GM12891 (cell line): ENCODE results near the gene KIAA1614.

ENCODE experiments used
- PAX5 ChIP-seq: IDR thresholded peaks from 2 replicates; pipeline ENCODE4 v1.6.1; 2011; ENCODE audit warnings: low read length, moderate library complexity, mild to moderate bottlenecking; ENCODE audit not compliant: insufficient read depth, severe bottlenecking
- POLR2A ChIP-seq: IDR thresholded peaks from 2 replicates; pipeline ENCODE4 v1.6.1; 2011; ENCODE audit warnings: low read depth, low read length, control low read depth
- POLR2AphosphoS5 ChIP-seq: IDR thresholded peaks from 2 replicates; pipeline ENCODE4 v1.6.1; 2011; ENCODE audit warnings: low read depth, low read length, control low read depth
- POU2F2 ChIP-seq: IDR thresholded peaks from 2 replicates; pipeline ENCODE4 v1.6.1; 2011; ENCODE audit warnings: low read depth, mild to moderate bottlenecking, control low read depth, low read length, moderate library complexity
- SPI1 ChIP-seq: IDR thresholded peaks from 2 replicates; pipeline ENCODE4 v1.6.1; 2011; ENCODE audit warnings: low read depth, low read length, control low read depth
- TAF1 ChIP-seq: IDR thresholded peaks from 2 replicates; pipeline ENCODE4 v1.6.1; 2011; ENCODE audit warnings: low read depth, low read length, control low read depth

DNA sequence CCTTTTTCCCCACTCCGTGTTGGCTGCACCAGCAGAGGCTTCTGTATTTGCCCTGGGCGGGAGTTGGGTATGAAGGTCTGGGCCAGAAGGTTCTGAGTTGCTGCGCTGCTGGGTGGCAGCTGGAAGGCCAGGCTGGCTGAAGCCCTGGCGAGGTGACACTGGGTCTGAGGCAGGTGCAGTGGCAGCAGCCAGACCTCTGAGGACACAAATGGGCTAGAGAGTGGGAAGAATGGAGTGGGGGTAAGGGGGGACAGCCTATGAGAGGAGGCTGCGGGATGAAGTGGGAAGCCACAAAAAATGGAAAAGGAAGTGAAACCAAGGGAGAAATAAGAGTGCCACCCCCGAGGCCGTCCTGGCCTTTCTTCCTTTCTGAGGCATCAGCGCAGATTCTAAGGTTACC lies 56.7 kb downstream of the KIAA1614 start:
- TF ChIP-seq TAF1 (no peak), POLR2AphosphoS5 (no peak), POLR2A (no peak), SPI1 (peak; percentile 41), PAX5 (no peak), POU2F2 (no peak)
